ENCODE results near the gene C20orf173.

The C20orf173 gene

DNA sequence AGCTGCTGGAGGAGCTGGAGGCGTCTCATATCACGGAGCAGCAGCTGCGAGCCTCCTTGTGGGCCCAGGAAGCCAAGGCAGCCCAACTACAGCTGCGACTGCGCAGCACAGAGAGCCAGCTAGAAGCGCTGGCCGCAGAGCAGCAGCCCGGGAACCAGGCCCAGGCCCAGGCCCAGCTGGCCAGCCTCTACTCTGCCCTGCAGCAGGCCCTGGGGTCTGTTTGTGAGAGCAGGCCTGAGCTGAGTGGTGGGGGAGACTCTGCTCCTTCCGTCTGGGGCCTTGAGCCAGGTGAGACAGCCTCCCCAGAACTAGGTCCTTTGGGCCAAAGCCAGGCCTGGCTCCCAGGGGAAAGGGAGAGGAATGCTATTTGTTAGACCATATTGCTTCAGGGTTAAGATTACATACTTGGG lies 31.7 kb downstream of the C20orf173 start:
- peaks cover 74% of the 10 kb centered on the region for H3K36me3 Mint-ChIP-seq (ENCODE audit: insufficient read depth)
- no peak for DNase-seq (ENCODE audit: low spot score in 2 of 2)
- no peak overlapping the region for H3K27ac Mint-ChIP-seq (ENCODE audit: low read depth)
- H3K9me3 Mint-ChIP-seq: no peaks in the 10 kb centered on the region
- H3K27me3 Mint-ChIP-seq: no peaks in the 10 kb centered on the region
- peaks cover 51% of the 10 kb centered on the region for H3K4me1 Mint-ChIP-seq
- H3K4me3 Mint-ChIP-seq: no peak overlapping the region
- no peak for ATAC-seq (replicated peaks; ENCODE audit: extremely low read depth, poor library complexity, severe bottlenecking)

DNA sequence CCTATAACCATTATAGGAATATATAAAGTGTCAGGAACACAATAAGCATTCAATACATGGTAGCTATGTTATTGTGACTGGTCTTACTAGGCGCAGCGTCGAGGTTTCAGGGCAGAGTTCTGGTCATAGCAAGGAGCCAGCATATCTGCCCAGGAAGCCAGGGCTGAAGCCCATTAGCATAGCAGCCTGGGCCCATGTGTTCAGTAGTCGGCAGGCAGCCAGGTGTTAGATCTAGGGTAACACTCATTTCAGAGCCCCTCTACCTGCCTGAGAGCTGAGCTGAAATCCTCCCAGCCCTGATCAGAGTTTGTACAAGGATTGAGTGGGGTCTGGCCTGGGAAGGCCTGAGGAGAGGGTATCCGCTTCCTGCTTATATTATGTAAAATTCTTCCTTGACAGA lies 32.1 kb downstream of the C20orf173 start:
- Mint-ChIP-seq H3K4me1 (peaks cover 51% of the 10 kb centered on the region), H3K27me3 (no peaks in the 10 kb centered on the region), H3K36me3 (ENCODE audit: insufficient read depth) (peaks cover 70% of the 10 kb centered on the region), H3K9me3 (no peaks in the 10 kb centered on the region), H3K4me3 (no peak overlapping the region), H3K27ac (ENCODE audit: low read depth) (no peak overlapping the region)
- no peak for DNase-seq (ENCODE audit: low spot score in 2 of 2)
- no peak for ATAC-seq (replicated peaks; ENCODE audit: extremely low read depth, poor library complexity, severe bottlenecking)

DNA sequence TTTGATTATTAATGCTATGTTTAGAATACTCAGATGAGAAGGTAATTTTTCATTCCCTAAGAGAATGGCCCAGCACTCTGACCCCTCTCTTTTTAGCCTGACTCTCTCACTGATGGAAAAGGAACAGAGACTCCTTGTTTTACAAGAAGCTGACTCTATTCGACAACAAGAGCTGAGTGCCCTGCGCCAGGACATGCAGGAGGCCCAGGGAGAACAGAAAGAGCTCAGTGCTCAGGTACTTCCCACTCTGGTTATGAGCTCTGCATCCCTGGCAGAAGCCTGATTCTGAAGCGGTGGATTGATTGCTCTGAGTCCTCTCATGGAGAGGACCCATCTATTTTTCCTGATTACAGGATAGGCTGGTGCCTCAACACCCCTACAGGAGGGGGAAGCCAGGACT lies 33.0 kb downstream of the C20orf173 start:
- no peak for DNase-seq (ENCODE audit: low spot score in 2 of 2)
- Mint-ChIP-seq H3K27me3 (no peaks in the 10 kb centered on the region), H3K4me3 (no peak overlapping the region), H3K27ac (ENCODE audit: low read depth) (no peak overlapping the region), H3K36me3 (ENCODE audit: insufficient read depth) (peaks cover 63% of the 10 kb centered on the region), H3K9me3 (no peaks in the 10 kb centered on the region), H3K4me1 (peaks cover 56% of the 10 kb centered on the region)
- ATAC-seq (replicated peaks; ENCODE audit: extremely low read depth, poor library complexity, severe bottlenecking): no peak

DNA sequence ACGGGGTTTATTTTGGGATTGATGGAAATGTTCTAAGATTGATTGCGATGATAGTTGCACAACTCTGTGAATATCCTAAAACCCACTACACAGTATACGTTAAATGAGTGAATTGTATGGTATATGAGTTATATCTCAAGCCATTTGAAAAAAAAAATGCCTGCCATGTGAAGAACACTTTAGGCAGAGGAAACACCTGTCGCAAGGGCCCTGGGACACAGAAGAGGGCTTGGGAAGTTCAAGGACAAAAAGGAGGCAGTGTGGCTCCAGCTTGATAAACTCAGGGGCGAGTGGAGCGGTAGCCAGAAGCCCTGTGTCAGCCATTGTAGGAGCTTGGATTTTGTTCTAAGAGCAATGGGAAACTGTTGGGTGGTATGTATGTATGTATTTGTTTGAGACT lies 37.1 kb downstream of the C20orf173 start:
- peaks cover 43% of the 10 kb centered on the region for H3K36me3 Mint-ChIP-seq (ENCODE audit: insufficient read depth)

DNA sequence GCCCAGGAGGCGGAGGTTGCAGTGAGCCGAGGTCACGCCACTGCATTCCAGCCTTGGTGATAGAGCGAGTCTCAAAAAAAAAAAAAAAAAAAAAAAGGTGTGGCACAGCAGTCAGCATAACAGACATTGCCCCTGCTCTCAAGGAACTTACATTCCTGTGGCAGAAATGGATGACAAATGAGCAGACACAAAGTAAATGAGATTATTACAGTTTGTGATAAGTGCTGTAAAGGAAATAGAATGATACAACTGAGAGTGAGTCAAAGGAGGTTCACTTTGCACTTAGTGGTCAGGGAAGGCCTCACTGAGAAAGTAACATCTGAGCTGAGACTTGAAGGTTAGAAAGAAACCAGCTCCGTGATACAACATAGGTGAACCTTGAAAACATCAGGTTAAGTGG lies 37.6 kb downstream of the C20orf173 start:
- no peak for ATAC-seq (replicated peaks; ENCODE audit: extremely low read depth, poor library complexity, severe bottlenecking)
- Mint-ChIP-seq H3K4me1 (peaks cover 77% of the 10 kb centered on the region), H3K4me3 (peak overlapping the region; percentile 97), H3K27me3 (no peaks in the 10 kb centered on the region), H3K27ac (ENCODE audit: low read depth) (peak overlapping the region; percentile 46), H3K36me3 (ENCODE audit: insufficient read depth) (peaks cover 45% of the 10 kb centered on the region), H3K9me3 (no peaks in the 10 kb centered on the region)
- DNase-seq (ENCODE audit: low spot score in 2 of 2): no peak

More for the DNA sequence above, 37.1 kb downstream of the C20orf173 start:
- DNase-seq (ENCODE audit: low spot score in 2 of 2) (no peak), ATAC-seq (replicated peaks; ENCODE audit: extremely low read depth, poor library complexity, severe bottlenecking) (no peak)
- Mint-ChIP-seq H3K4me1 (peaks cover 76% of the 10 kb centered on the region), H3K4me3 (peak overlapping the region; percentile 97), H3K27me3 (no peaks in the 10 kb centered on the region), H3K9me3 (no peaks in the 10 kb centered on the region), H3K27ac (ENCODE audit: low read depth) (peak overlapping the region; percentile 46)

DNA sequence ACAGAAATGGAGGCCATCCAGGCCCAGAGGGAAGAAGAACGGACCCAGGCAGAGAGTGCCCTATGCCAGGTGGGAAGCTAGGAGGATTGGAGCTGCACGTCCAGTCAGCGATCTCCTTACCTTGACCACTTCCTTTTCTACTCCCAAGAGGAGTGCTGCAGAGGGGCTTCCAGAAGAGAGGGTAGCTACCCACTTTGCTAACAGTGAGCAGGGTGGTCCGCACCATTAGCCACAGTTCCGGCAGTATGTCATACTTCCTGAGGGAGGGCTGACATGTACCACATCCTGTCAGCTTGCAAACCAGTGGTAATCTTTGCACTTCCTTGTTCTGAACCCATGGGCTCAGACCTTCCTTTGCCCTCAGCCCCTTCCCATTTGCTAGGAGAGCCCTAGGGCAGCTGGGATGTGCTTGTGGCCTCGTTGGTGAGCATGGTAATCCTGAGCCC lies 38.7 kb downstream of the C20orf173 start:
- Mint-ChIP-seq H3K36me3 (ENCODE audit: insufficient read depth) (peaks cover 38% of the 10 kb centered on the region), H3K4me1 (peaks cover 75% of the 10 kb centered on the region), H3K9me3 (no peaks in the 10 kb centered on the region), H3K4me3 (peak overlapping the region; percentile 97), H3K27me3 (no peaks in the 10 kb centered on the region), H3K27ac (ENCODE audit: low read depth) (peak overlapping the region; percentile 98)
- peak; percentile 97 for ATAC-seq (replicated peaks; ENCODE audit: extremely low read depth, poor library complexity, severe bottlenecking)
- peak; percentile 38 to 49 for DNase-seq (ENCODE audit: low spot score in 2 of 2)

DNA sequence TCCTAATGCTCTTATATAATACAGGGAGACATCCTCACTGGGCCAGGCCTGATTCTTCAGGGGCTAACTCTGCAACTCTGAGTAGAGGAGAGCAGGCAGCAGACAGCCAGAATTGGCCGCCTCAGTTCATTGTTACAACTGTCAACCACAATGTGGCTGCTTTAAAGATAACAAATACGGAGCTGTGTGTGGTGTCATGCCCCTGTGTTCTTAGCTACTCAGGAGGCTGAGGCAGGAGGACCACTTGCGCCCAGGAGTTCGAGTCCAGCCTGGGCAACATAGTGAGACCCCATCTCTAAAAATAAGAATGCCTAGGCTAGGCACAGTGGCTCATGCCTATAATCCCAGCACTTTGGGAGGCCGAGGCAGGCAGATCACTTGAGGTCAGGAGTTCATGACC lies 39.7 kb downstream of the C20orf173 start:
- Mint-ChIP-seq H3K4me3 (peak overlapping the region; percentile 97), H3K4me1 (peaks cover 64% of the 10 kb centered on the region), H3K9me3 (no peaks in the 10 kb centered on the region), H3K36me3 (ENCODE audit: insufficient read depth) (peaks cover 28% of the 10 kb centered on the region), H3K27ac (ENCODE audit: low read depth) (peak overlapping the region; percentile 98), H3K27me3 (no peaks in the 10 kb centered on the region)
- DNase-seq (ENCODE audit: low spot score in 2 of 2): no peak
- ATAC-seq (replicated peaks; ENCODE audit: extremely low read depth, poor library complexity, severe bottlenecking): peak; percentile 57

DNA sequence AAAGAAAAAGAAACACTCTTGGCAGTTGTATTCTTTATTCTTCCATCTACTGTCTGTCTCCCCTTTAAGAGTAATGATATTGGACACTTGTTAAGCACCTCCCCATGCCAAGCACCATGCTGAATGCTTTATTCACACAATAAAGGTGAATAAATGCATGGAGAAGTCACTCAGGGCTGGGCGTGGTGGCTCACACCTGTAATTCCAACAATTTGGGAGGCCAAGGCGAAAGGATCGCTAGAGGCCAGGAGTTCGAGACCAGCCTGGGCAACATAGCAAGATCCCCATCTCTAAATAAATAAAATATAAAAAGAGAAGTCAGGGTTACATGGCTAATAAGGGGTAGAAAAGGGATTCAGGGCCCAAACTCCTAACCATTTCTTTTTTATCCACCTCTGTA lies 42.0 kb downstream of the C20orf173 start:
- H3K36me3 Mint-ChIP-seq (ENCODE audit: insufficient read depth): peaks cover 21% of the 10 kb centered on the region
- DNase-seq (ENCODE audit: low spot score in 2 of 2) (no peak), ATAC-seq (replicated peaks; ENCODE audit: extremely low read depth, poor library complexity, severe bottlenecking) (no peak)
- H3K27ac Mint-ChIP-seq (ENCODE audit: low read depth): no peak overlapping the region
- H3K4me1 Mint-ChIP-seq: peaks cover 60% of the 10 kb centered on the region
- H3K27me3 Mint-ChIP-seq: no peaks in the 10 kb centered on the region
- H3K9me3 Mint-ChIP-seq: no peaks in the 10 kb centered on the region
- no peak overlapping the region for H3K4me3 Mint-ChIP-seq

DNA sequence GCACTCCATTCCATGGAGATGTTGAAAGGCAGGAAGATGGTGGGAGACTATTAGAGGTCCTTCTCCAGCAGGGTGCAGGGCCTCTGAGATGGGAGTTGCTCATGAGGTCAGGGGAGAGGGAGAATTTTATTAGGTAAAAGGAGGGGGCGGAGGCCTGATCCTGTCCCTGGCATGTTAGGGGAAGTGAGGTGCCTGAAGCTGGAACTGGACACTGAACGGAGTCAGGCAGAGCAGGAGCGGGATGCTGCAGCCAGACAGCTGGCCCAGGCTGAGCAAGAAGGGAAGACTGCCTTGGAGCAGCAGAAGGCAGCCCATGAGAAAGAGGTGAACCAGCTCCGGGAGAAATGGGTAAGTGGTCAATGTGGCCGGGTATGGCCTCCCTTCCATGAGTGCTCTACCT lies 49.7 kb downstream of the C20orf173 start:
- H3K36me3 Mint-ChIP-seq (ENCODE audit: insufficient read depth): peaks cover 36% of the 10 kb centered on the region

DNA sequence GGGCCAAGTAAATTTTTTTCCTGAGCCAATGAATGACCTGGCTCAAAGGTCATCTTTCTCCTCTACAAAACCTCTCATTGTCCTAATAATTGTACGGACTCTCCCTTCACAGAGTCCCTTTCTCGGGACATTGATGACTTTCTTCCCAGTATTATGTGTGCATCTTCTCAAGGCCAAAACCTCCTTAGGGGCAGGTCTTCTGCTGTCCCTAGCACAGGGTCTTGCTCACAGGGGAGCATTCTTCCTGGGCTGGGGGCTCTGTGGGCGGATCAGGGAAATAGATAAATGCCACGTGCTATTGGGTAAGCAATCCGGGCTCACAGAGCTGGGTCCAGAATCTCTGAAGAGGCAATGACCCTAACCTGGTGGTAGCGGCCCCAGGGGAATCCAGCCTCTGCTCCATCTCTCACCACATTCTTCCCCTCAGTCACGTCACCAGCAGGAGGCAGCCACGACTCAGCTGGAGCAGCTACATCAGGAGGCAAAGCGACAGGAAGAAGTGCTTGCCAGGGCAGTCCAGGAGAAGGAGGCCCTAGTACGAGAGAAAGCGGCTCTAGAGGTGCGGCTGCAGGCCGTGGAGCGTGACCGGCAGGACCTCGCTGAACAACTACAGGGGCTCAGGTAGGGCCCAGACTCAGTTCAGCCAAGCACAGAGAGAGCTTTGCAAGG lies 50.5 kb downstream of the C20orf173 start:
- DNase-seq (ENCODE audit: low spot score in 2 of 2): no peak
- Mint-ChIP-seq H3K27me3 (no peaks in the 10 kb centered on the region), H3K4me1 (peaks cover 26% of the 10 kb centered on the region), H3K9me3 (no peaks in the 10 kb centered on the region), H3K27ac (ENCODE audit: low read depth) (peak overlapping the region; percentile 78), H3K4me3 (no peak overlapping the region), H3K36me3 (ENCODE audit: insufficient read depth) (peaks cover 31% of the 10 kb centered on the region)
- ATAC-seq (replicated peaks; ENCODE audit: extremely low read depth, poor library complexity, severe bottlenecking): no peak

More for the DNA sequence above, 49.7 kb downstream of the C20orf173 start:
- DNase-seq (ENCODE audit: low spot score in 2 of 2) (no peak), ATAC-seq (replicated peaks; ENCODE audit: extremely low read depth, poor library complexity, severe bottlenecking) (no peak)
- Mint-ChIP-seq H3K27ac (ENCODE audit: low read depth) (peak overlapping the region; percentile 78), H3K4me1 (peaks cover 33% of the 10 kb centered on the region), H3K4me3 (no peak overlapping the region), H3K9me3 (no peaks in the 10 kb centered on the region), H3K27me3 (no peaks in the 10 kb centered on the region)
